Measurements from ENCODE around the gene DDX10. TPM values are rescaled to one million over a fixed set of nuclear protein-coding genes. Genes with fewer than 3 reads are reported as not detected.

DDX10 gene
- total RNA-seq, 1 donor from 2014 or later = 32.2 TPM

DNA sequence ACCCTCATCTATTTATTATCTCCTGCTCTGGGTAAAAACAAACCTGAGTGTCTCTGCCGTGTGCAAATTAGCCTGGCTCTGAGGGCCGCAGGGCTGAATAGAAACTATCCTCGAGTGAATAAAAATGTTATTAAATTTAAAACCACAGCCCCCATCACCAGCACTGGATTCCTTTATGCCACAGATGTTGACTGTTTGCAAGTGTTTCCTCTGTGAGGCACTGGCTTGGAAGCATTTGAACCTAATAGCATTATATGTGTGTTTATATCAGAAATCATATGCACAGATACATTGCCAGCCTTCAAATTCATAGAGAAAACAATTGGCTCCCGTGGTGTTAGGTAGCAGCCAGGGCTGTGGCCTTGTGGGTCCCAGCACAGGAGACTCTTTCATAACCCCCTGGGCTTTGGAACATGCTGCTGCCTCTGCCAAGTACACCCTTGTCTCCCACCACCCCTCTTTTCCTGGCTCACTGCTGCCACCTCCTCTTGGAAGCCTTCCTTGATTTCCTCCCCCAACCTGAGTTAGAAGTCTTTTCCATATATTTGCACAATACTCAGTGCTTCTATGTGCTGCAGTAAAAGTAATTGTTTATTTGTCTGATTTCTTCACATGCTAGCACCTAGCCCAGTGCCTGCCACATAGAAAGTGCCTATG lies 294.4 kb downstream of the DDX10 start:
- peaks cover under 1% of the 10 kb centered on the region for H3K36me3 Mint-ChIP-seq (ENCODE audit: low read depth, unreplicated experiment)
- peaks cover 21% of the 10 kb centered on the region for H3K4me1 Mint-ChIP-seq (ENCODE audit: low read depth, unreplicated experiment)
- DNase-seq (ENCODE audit: low read depth) = no peak
- H3K36me3 ChIP-seq (ENCODE audit: insufficient read depth, low read length) = no peaks in the 10 kb centered on the region
- no peak overlapping the region for H3K4me3 Mint-ChIP-seq (ENCODE audit: unreplicated experiment)
- H3K27me3 ChIP-seq (ENCODE audit: insufficient read depth, low read length) = no peaks in the 10 kb centered on the region
- peak overlapping the region; percentile 88 for H3K27ac Mint-ChIP-seq (ENCODE audit: unreplicated experiment)
- H3K9me3 Mint-ChIP-seq (ENCODE audit: unreplicated experiment) = peaks cover 14% of the 10 kb centered on the region
- H3K27me3 Mint-ChIP-seq (ENCODE audit: low read depth, unreplicated experiment) = no peaks in the 10 kb centered on the region
- H3K27ac ChIP-seq (ENCODE audit: low read depth, low read length) = peak overlapping the region; percentile 4
- no peaks in the 10 kb centered on the region for H3K79me2 ChIP-seq (ENCODE audit: insufficient read depth, low read length)
- peaks cover 23% of the 10 kb centered on the region for H3K4me1 ChIP-seq (ENCODE audit: insufficient read depth, low read length)
- no peak overlapping the region for H3K9ac ChIP-seq (ENCODE audit: low read length)
- peak overlapping the region; percentile 55 for H3K4me2 ChIP-seq (ENCODE audit: low read length)
- no peaks in the 10 kb centered on the region for H3K9me3 ChIP-seq (ENCODE audit: insufficient read depth, low read depth, low read length)
- no peak overlapping the region for H3K4me3 ChIP-seq (ENCODE audit: insufficient read depth, low read depth, low read length)
- FAIRE-seq = no peak
- TF ChIP-seq, protein P1, sequence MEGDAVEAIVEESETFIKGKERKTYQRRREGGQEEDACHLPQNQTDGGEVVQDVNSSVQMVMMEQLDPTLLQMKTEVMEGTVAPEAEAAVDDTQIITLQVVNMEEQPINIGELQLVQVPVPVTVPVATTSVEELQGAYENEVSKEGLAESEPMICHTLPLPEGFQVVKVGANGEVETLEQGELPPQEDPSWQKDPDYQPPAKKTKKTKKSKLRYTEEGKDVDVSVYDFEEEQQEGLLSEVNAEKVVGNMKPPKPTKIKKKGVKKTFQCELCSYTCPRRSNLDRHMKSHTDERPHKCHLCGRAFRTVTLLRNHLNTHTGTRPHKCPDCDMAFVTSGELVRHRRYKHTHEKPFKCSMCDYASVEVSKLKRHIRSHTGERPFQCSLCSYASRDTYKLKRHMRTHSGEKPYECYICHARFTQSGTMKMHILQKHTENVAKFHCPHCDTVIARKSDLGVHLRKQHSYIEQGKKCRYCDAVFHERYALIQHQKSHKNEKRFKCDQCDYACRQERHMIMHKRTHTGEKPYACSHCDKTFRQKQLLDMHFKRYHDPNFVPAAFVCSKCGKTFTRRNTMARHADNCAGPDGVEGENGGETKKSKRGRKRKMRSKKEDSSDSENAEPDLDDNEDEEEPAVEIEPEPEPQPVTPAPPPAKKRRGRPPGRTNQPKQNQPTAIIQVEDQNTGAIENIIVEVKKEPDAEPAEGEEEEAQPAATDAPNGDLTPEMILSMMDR (IDR thresholded peaks at IDR 0.05; ENCODE audit: insufficient read depth, low read depth, low read length) = no peak
- no peak for TF ChIP-seq EZH2 (IDR thresholded peaks at IDR 0.05; ENCODE audit: insufficient read depth, low read length)
- H2AFZ ChIP-seq (ENCODE audit: low read depth, low read length) = no peak overlapping the region
- no peaks in the 10 kb centered on the region for H4K20me1 ChIP-seq (ENCODE audit: insufficient read depth, low read length)

DNA sequence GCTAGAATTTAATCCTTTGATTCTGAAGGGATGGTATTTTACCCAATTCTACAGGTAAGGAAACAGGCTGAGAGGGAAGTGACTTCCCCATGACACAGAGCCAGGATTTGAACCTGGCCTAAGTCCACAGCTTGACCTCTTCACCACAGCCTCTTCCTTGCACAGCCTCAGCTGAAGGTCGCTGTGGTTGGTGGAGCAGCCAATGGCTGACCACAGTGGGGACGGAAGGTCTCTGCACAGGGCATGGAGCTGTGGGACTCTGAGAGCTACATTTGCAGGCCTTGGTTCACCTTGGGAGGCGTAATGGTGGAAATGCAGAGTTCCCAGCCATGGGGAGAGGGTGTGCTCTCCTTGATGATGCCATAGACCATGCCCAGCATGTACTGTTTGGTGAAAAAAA lies 295.0 kb downstream of the DDX10 start:
- Mint-ChIP-seq H3K4me1 (ENCODE audit: low read depth, unreplicated experiment) (peaks cover 21% of the 10 kb centered on the region), H3K27me3 (ENCODE audit: low read depth, unreplicated experiment) (no peaks in the 10 kb centered on the region), H3K36me3 (ENCODE audit: low read depth, unreplicated experiment) (no peaks in the 10 kb centered on the region), H3K4me3 (ENCODE audit: unreplicated experiment) (no peak overlapping the region), H3K9me3 (ENCODE audit: unreplicated experiment) (peaks cover 14% of the 10 kb centered on the region), H3K27ac (ENCODE audit: unreplicated experiment) (no peak overlapping the region)
- H3K9me3 ChIP-seq (ENCODE audit: insufficient read depth, low read depth, low read length) = no peaks in the 10 kb centered on the region
- no peak overlapping the region for H2AFZ ChIP-seq (ENCODE audit: low read depth, low read length)
- no peak for FAIRE-seq
- no peak overlapping the region for H3K4me3 ChIP-seq (ENCODE audit: insufficient read depth, low read depth, low read length)
- peaks cover 23% of the 10 kb centered on the region for H3K4me1 ChIP-seq (ENCODE audit: insufficient read depth, low read length)
- no peak for DNase-seq (ENCODE audit: low read depth)
- H3K9ac ChIP-seq (ENCODE audit: low read length) = no peak overlapping the region
- H3K4me2 ChIP-seq (ENCODE audit: low read length) = no peak overlapping the region
- no peaks in the 10 kb centered on the region for H3K79me2 ChIP-seq (ENCODE audit: insufficient read depth, low read length)
- no peaks in the 10 kb centered on the region for H4K20me1 ChIP-seq (ENCODE audit: insufficient read depth, low read length)
- TF ChIP-seq EZH2 (IDR thresholded peaks at IDR 0.05; ENCODE audit: insufficient read depth, low read length) = no peak
- TF ChIP-seq, protein P1 (IDR thresholded peaks at IDR 0.05; ENCODE audit: insufficient read depth, low read depth, low read length) = no peak
- H3K36me3 ChIP-seq (ENCODE audit: insufficient read depth, low read length) = no peaks in the 10 kb centered on the region
- no peak overlapping the region for H3K27ac ChIP-seq (ENCODE audit: low read depth, low read length)
- H3K27me3 ChIP-seq (ENCODE audit: insufficient read depth, low read length) = no peaks in the 10 kb centered on the region

DNA sequence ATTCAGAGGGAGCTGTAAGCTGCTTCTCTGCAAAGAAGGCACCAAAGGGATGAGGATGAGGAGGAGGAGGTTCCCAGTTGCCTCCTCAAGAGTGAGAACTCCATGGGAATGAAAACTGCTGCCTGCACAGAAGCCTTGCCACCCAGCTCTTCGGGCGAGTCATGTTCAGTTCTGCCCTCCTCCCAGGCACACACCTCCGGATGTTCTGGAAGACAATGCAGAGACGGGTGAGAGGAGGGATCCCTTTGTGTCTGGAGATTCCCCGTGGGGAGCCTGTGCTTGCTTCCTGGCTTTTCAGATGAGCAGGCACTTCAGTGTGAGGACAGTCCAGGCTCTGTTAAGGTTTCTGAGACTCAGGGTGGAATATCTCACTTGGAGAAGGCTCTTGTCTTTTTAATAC lies 295.6 kb downstream of the DDX10 start:
- no peak for DNase-seq (ENCODE audit: low read depth)
- H3K4me1 ChIP-seq (ENCODE audit: insufficient read depth, low read length) = peaks cover 26% of the 10 kb centered on the region
- no peak overlapping the region for H3K9ac ChIP-seq (ENCODE audit: low read length)
- Mint-ChIP-seq H3K4me3 (ENCODE audit: unreplicated experiment) (no peak overlapping the region), H3K36me3 (ENCODE audit: low read depth, unreplicated experiment) (no peaks in the 10 kb centered on the region), H3K9me3 (ENCODE audit: unreplicated experiment) (peaks cover 14% of the 10 kb centered on the region), H3K4me1 (ENCODE audit: low read depth, unreplicated experiment) (peaks cover 24% of the 10 kb centered on the region), H3K27me3 (ENCODE audit: low read depth, unreplicated experiment) (no peaks in the 10 kb centered on the region), H3K27ac (ENCODE audit: unreplicated experiment) (peak overlapping the region; percentile 75)
- H3K36me3 ChIP-seq (ENCODE audit: insufficient read depth, low read length) = no peaks in the 10 kb centered on the region
- no peak overlapping the region for H3K4me3 ChIP-seq (ENCODE audit: insufficient read depth, low read depth, low read length)
- no peaks in the 10 kb centered on the region for H4K20me1 ChIP-seq (ENCODE audit: insufficient read depth, low read length)
- peak overlapping the region; percentile 10 for H3K4me2 ChIP-seq (ENCODE audit: low read length)
- H3K27me3 ChIP-seq (ENCODE audit: insufficient read depth, low read length) = no peaks in the 10 kb centered on the region
- no peaks in the 10 kb centered on the region for H3K9me3 ChIP-seq (ENCODE audit: insufficient read depth, low read depth, low read length)
- H3K27ac ChIP-seq (ENCODE audit: low read depth, low read length) = no peak overlapping the region
- H3K79me2 ChIP-seq (ENCODE audit: insufficient read depth, low read length) = no peaks in the 10 kb centered on the region
- no peak for FAIRE-seq
- TF ChIP-seq, protein P1 (IDR thresholded peaks at IDR 0.05; ENCODE audit: insufficient read depth, low read depth, low read length) = no peak
- TF ChIP-seq EZH2 (IDR thresholded peaks at IDR 0.05; ENCODE audit: insufficient read depth, low read length) = no peak
- peak overlapping the region; percentile 64 for H2AFZ ChIP-seq (ENCODE audit: low read depth, low read length)
